22Rv1 (cell line): Measurements from ENCODE around the gene KAZN.

Experiments
- H3K27ac ChIP-seq: fragments of 450-650 bp; 2 replicates; pipeline ENCODE4 v1.5.1; 2017
- ZFX ChIP-seq: fragments of 450-650 bp; IDR thresholded peaks from 2 replicates; pipeline ENCODE4 v1.6.1; 2017; ENCODE audit warnings: antibody characterized with exemption, borderline replicate concordance
- TF ChIP-seq, protein P1 (sequence below): fragments of 450-650 bp; IDR thresholded peaks from 2 replicates; pipeline ENCODE4 v1.5.1; 2017; ENCODE audit warnings: mild to moderate bottlenecking

The KAZN gene

DNA sequence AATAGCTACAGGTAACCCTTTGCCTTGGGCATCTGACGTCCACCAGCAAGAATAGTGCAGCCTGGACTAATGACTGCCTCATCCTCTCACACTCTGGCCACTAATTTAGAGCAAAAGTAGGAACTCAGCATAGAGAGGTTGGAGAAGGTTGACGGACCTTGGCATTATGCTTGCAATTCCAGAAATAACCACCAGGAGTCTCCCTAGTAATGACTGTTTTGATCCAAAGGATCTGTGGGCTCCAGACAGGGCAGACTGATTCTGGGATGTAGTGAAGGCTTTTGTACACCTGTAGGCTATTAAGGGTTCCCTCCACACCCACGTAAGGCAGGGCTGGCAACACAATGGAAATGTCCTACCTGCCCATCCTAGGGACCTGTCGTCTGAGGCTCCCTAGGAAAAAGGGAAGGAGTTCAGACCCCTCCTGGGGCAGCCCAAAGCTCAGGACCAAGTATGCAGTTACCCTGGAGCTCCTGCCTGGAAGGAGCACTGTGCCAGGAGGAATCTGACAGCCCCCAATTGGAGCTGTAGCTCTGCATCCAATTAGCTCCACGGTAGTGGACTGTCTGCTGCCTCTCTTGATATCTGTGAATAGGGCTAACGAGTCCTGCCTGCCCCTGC is 464.1 kb downstream of the KAZN start:
- no peak overlapping the region for H3K27ac ChIP-seq
- no peak for TF ChIP-seq ZFX
- TF ChIP-seq, protein P1, sequence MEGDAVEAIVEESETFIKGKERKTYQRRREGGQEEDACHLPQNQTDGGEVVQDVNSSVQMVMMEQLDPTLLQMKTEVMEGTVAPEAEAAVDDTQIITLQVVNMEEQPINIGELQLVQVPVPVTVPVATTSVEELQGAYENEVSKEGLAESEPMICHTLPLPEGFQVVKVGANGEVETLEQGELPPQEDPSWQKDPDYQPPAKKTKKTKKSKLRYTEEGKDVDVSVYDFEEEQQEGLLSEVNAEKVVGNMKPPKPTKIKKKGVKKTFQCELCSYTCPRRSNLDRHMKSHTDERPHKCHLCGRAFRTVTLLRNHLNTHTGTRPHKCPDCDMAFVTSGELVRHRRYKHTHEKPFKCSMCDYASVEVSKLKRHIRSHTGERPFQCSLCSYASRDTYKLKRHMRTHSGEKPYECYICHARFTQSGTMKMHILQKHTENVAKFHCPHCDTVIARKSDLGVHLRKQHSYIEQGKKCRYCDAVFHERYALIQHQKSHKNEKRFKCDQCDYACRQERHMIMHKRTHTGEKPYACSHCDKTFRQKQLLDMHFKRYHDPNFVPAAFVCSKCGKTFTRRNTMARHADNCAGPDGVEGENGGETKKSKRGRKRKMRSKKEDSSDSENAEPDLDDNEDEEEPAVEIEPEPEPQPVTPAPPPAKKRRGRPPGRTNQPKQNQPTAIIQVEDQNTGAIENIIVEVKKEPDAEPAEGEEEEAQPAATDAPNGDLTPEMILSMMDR: peak; percentile 67

DNA sequence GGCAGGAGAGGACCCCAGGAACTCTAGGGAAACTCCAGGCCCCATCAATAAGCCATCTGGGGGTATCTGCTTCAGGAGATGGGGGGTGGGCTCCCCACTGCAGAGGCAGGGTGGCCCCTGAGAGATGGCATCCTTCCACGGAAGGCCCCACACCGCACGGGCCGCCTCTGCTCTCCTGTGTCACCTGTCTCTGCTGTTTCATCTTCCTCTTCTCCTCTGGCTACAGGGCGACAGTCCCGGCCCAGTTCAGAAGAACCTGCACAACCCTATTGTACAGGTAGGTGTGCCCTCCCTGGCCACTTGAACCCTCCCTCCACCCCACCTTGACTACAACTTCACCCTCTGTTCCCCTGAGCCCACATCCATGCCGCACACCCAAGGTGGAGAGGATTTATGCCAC is 464.9 kb downstream of the KAZN start:
- no peak for TF ChIP-seq ZFX
- TF ChIP-seq, protein P1: no peak
- no peak overlapping the region for H3K27ac ChIP-seq

GRCh38 chr1:15063783-15064182 is 465.3 kb downstream of the KAZN start:
- no peak overlapping the region for H3K27ac ChIP-seq
- no peak for TF ChIP-seq ZFX
- TF ChIP-seq, protein P1: no peak

GRCh38 chr1:15064217-15064929 is 465.9 kb downstream of the KAZN start:
- no peak overlapping the region for H3K27ac ChIP-seq
- TF ChIP-seq, protein P1: no peak
- TF ChIP-seq ZFX: no peak

DNA sequence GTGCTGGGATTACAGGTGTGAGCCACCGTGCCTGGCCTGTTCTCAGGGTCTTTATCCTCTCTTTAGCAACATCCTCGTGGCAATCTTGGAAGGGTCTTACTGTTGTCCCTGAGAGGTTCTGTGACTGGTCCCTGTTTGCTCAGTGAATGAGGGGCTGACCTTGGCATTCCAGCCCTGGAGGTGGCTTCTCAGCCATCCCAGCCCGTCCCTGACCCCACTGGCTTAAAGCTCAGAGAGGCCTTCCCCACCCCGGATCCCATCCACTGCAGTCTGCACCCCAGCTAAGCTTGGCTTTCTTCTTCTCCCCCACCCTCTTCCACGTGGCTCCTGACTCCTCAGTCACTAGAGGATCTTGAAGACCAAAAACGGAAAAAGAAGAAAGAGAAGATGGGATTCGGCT is 466.8 kb downstream of the KAZN start:
- TF ChIP-seq, protein P1: no peak
- no peak for TF ChIP-seq ZFX
- H3K27ac ChIP-seq: no peak overlapping the region

DNA sequence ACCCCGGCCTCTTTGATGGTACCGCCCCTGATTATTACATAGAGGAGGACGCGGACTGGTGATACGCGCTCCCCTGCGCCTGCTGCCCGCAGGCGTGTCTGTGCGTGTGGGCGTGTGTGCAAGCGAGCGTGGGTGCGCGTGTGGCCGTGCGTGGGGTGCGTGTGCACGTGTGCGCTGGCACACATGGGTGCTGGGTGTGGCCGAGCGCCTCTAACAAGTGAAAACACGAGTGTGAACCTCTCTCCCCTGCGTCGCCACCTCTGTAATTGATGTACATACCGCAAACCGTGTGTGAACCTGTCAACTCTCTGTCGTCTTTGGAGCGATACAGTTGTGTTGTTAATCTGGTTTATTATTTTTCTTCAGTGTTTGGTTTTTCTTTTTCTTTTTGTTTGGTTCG is 467.3 kb downstream of the KAZN start:
- H3K27ac ChIP-seq: no peak overlapping the region
- TF ChIP-seq, protein P1: no peak
- no peak for TF ChIP-seq ZFX

GRCh38 chr1:15066191-15066590 is 467.7 kb downstream of the KAZN start:
- no peak overlapping the region for H3K27ac ChIP-seq
- no peak for TF ChIP-seq ZFX
- TF ChIP-seq, protein P1: no peak
